Activated T-helper 2 cell treated with anti-CD3 and anti-CD28 coated beads, Interferon-gamma antibody, Interleukin-2, Interleukin-4, amounts not matched to agents 10 μg/mL and 5 μg/mL and 100 μg/mL, durations not matched to agents 14 hours and 24 hours and 36 hours (primary cell): ENCODE data around the gene ENHO. TPM values are rescaled to one million over a fixed set of nuclear protein-coding genes. Genes with fewer than 3 reads are reported as not detected.
"Not testable (repeated sequence)": the region's sequence is repeated elsewhere in the genome, so short reads cannot be mapped to it uniquely, and the experiment has no call there.

Experiments
- DNase-seq: peaks from one replicate; pipeline ENCODE4 v3.0.0; 2021; ENCODE audit warnings: low spot score
- H3K27ac Mint-ChIP-seq: one replicate; pipeline ENCODE4 v1.8.0; 2021; ENCODE audit warnings: mixed read lengths
- H3K27me3 Mint-ChIP-seq: one replicate; pipeline ENCODE4 v1.8.0; 2021; ENCODE audit warnings: low read depth, mixed read lengths
- H3K36me3 Mint-ChIP-seq: one replicate; pipeline ENCODE4 v1.8.0; 2021; ENCODE audit warnings: low read depth, mixed read lengths
- H3K4me1 Mint-ChIP-seq: one replicate; pipeline ENCODE4 v1.8.0; 2021; ENCODE audit warnings: low read depth, mixed read lengths
- H3K4me3 Mint-ChIP-seq: one replicate; pipeline ENCODE4 v1.8.0; 2021; ENCODE audit warnings: low read depth, mild to moderate bottlenecking, moderate library complexity, mixed read lengths
- H3K9me3 Mint-ChIP-seq: one replicate; pipeline ENCODE4 v1.8.0; 2021; ENCODE audit warnings: mixed read lengths
- intact Hi-C: fragments of 100-400 bp; cut with micrococcal nuclease; formaldehyde crosslinking; loops from one replicate; pipeline ENCODE4 v1.15.1; 2023
- total RNA-seq: library from RNA; stranded (reverse); gene quantifications from 2 replicates; pipeline ENCODE4 v1.2.3, GENCODE V29; 2022

ENHO gene
- total RNA-seq, 1 donor from 2014 or later = not detected

DNA sequence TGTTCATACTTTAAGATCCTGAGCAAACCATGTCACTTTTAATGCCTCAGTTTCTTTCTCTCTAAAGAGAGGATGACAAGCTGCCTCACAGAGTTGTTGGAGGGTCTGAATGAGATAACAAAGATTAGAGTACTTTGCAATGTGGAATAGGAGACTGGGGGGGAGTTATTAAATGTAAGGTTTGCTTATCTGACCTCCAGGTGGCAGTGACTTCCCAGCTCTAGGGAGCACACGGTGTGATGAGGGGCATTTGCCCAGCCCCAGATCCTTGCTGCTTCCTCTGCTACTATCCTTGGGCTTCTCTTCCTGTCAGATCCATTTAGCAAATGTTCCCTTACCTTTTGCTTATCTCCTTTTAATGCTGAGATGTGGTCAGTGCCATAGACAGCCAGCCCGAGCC lies 30.7 kb downstream of the ENHO start:
- Mint-ChIP-seq H3K4me1 (peaks cover 5% of the 10 kb centered on the region), H3K4me3 (no peak overlapping the region), H3K27me3 (peaks cover 9% of the 10 kb centered on the region), H3K9me3 (no peaks in the 10 kb centered on the region), H3K27ac (no peak overlapping the region), H3K36me3 (no peaks in the 10 kb centered on the region)
- intact Hi-C loops = no loop called here
- no peak for DNase-seq

DNA sequence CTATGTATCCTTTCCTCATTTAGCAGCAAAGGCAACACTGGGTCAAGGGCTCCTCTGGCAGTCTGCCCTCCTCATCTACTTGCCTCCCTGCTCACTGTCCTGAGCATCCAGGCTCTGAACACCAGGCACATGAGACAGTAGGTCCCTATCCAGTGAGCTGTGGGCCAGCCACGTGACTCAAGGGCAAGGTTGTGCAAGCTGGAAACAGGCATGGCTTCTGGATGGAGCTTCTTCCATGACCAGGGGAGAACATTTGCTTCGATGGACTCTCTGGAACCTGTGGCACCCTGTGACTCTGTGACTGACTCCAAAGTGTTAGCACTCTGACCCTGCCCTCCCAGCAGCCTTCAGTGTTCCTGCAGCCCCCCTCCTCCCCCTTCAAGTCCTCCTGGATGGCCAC lies 31.2 kb downstream of the ENHO start:
- Mint-ChIP-seq H3K27ac (no peak overlapping the region), H3K4me1 (peaks cover 6% of the 10 kb centered on the region), H3K4me3 (no peak overlapping the region), H3K9me3 (no peaks in the 10 kb centered on the region), H3K36me3 (no peaks in the 10 kb centered on the region), H3K27me3 (peaks cover 9% of the 10 kb centered on the region)
- intact Hi-C loops = no loop called here
- no peak for DNase-seq

DNA sequence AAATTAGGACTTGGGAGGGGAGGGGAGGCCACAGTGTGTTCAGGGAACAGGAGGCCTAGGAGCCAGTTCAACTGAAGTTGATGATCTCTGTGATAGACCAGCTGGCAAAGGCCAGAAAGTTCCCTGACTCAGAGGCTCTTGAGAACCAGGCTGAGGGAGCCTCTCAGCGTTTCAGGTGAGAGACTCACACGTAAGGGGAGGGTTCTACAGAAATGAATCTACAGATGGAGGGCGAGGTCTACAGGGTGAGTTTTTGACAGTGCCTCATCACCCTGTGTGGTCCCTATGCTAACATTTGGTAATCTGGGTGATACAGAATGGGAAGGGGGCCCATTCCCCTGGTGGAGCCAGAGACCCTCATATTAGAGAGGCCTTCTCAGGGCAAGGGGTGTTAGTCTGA lies 32.0 kb downstream of the ENHO start:
- no peak for DNase-seq
- no peak overlapping the region for H3K4me3 Mint-ChIP-seq
- intact Hi-C loops = no loop called here
- H3K4me1 Mint-ChIP-seq = peaks cover 3% of the 10 kb centered on the region
- peaks cover 9% of the 10 kb centered on the region for H3K27me3 Mint-ChIP-seq
- H3K36me3 Mint-ChIP-seq = no peaks in the 10 kb centered on the region
- no peak overlapping the region for H3K27ac Mint-ChIP-seq
- H3K9me3 Mint-ChIP-seq = no peaks in the 10 kb centered on the region

DNA sequence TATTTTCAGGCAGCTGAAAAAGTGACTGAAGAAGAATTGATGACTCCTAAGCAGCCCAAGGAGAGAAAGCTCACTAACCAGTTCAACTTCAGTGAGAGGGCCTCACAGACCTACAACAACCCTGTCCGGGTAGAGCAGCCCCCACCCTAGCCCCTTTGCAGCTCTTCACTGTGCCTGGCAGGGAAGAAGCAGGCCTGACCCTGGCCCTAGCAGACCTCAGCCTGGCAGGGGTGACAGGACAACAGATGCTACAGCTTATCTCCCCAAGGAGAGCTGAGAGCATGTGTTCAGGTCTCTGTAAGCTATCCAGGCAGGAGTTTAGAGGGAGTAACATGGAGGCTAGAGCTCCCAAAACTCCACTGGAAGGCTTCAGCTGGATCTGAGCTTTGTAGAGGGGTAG lies 32.4 kb downstream of the ENHO start:
- H3K27me3 Mint-ChIP-seq = peaks cover 9% of the 10 kb centered on the region
- no peaks in the 10 kb centered on the region for H3K36me3 Mint-ChIP-seq
- intact Hi-C loops = no loop called here
- H3K4me1 Mint-ChIP-seq = peaks cover 3% of the 10 kb centered on the region
- DNase-seq = no peak
- no peak overlapping the region for H3K27ac Mint-ChIP-seq
- no peak overlapping the region for H3K4me3 Mint-ChIP-seq
- H3K9me3 Mint-ChIP-seq = no peaks in the 10 kb centered on the region

DNA sequence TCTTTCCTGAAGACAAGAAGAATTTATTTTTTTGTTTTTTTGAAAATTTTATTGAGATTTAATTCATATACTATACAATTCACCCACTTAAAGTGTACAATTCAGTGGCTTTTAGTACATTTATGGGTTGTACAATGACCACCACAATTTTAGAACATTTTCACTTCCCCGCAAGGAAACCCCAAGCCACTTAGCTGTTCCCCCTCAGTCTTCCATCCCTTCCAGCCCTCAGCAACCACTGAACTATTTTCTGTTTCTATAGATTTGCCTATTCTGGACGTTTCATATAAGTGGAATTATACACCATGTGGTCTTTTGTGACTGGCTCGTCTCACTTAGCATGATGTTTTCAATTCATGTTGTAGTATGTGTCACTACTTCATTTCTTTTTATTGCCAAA lies 36.2 kb downstream of the ENHO start:
- H3K27ac Mint-ChIP-seq = no peak overlapping the region
- no peaks in the 10 kb centered on the region for H3K36me3 Mint-ChIP-seq
- peaks cover 3% of the 10 kb centered on the region for H3K4me1 Mint-ChIP-seq
- H3K4me3 Mint-ChIP-seq = no peak overlapping the region
- H3K27me3 Mint-ChIP-seq = peaks cover 9% of the 10 kb centered on the region
- intact Hi-C loops = no loop called here
- H3K9me3 Mint-ChIP-seq = no peaks in the 10 kb centered on the region
- no peak for DNase-seq

DNA sequence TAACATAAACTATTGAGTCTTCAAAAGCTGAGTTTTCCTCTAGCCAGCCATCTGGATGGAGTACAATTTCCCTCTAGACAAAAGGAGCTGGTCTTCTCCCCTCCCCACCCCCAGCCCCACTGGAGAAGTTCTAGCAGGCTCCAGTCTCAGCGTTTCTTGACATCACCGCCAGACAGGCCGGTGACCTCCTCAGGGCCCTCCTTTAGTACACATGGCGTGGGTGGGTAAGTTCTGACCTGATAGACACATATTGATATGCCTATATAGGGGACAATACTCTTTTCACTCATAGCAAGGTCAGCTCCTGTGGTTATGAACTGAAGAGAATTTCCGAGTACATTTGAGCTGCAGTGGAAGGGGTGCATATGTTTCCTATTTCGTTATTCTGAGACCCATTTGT lies 37.0 kb downstream of the ENHO start:
- Mint-ChIP-seq H3K27me3 (peaks cover 9% of the 10 kb centered on the region), H3K9me3 (no peaks in the 10 kb centered on the region), H3K27ac (no peak overlapping the region), H3K36me3 (no peaks in the 10 kb centered on the region), H3K4me3 (no peak overlapping the region), H3K4me1 (peaks cover 3% of the 10 kb centered on the region)
- DNase-seq = no peak
- intact Hi-C loops = no loop called here

DNA sequence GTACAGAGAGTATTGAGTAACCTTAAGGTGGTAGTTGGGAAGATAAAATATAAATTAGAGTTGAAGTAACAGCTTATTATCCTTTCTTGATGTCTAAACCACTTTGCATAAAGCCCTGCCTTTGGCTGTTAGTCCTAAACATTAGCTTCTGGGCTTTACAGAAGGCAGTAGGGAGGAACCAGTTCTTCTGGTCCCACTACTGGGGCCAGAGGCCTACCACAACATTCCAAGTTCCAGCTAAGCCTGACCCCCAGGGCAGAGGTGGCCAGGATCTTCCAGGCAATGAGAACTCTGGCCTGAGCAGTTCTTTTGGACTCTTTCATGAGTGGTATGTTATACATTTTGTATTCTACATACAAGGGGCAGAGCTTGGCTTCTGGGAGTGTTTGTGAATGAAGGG lies 38.1 kb downstream of the ENHO start:
- DNase-seq = no peak
- Mint-ChIP-seq H3K36me3 (no peaks in the 10 kb centered on the region), H3K9me3 (no peaks in the 10 kb centered on the region), H3K27me3 (peaks cover 9% of the 10 kb centered on the region), H3K4me3 (no peak overlapping the region), H3K27ac (no peak overlapping the region), H3K4me1 (peaks cover 3% of the 10 kb centered on the region)
- intact Hi-C loops = no loop called here

DNA sequence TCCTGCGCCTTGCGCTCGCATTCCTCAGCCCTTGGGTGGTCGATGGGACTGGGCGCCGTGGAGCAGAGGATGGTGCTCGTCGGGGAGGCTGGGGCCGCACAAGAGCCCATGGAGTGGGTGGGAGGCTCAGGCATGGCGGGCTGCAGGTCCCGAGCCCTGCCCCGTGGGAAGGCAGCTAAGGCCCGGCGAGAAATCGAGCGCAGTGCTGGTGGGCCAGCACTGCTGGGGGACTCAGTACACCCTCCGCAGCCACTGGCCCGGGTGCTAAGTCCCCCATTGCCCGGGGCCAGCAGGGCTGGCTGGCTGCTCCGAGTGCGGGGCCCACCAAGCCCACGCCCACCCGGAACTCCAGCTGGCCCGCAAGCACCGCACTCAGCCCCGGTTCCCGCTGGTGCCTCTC lies 40.0 kb downstream of the ENHO start:
- H3K36me3 Mint-ChIP-seq, H3K4me3 Mint-ChIP-seq, DNase-seq, intact Hi-C loops, H3K4me1 Mint-ChIP-seq, H3K27me3 Mint-ChIP-seq, H3K27ac Mint-ChIP-seq, H3K9me3 Mint-ChIP-seq: not testable (repeated sequence)

DNA sequence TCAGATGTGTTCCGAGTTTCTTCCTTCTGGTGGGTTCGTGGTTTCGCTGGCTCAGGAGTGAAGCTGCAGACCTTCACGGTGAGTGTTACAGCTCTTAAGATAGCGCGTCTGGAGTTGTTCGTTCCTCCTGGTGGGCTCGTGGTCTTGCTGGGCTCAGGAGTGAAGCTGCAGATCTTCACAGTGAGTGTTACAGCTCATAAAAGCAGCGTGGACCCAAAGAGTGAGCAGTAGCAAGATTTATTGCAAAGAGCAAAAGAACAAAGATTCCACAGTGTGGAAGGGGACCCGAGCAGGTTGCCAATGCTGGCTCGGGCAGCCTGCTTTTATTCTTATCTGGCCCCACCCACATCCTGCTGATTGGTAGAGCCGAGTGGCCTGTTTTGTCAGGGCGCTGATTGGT lies 41.2 kb downstream of the ENHO start:
- H3K4me1 Mint-ChIP-seq, DNase-seq, intact Hi-C loops, H3K4me3 Mint-ChIP-seq, H3K27ac Mint-ChIP-seq, H3K27me3 Mint-ChIP-seq, H3K36me3 Mint-ChIP-seq, H3K9me3 Mint-ChIP-seq: not testable (repeated sequence)

DNA sequence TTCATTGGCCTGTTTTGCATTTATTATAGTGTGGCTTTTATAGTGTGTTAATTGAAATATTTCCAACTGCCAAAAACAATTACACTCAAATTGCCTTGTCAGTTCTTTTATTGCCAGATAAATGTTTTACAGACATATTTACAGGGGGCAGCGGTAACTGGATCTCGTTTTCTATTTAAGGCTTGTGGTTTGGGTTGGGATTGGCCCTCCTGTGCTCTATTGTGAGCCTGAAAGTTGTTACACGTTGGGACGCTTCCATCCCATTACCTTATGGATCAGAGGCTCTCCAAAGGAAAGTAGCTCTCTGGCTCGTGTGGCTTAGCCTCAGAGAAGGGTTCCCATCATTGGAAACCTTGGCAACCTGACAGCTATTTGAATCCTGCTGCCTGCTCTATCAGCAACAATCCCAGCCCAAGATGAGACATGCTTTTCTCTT lies 43.3 kb downstream of the ENHO start:
- Mint-ChIP-seq H3K4me3 (no peak overlapping the region), H3K4me1 (no peaks in the 10 kb centered on the region), H3K36me3 (no peaks in the 10 kb centered on the region), H3K27me3 (peaks cover 15% of the 10 kb centered on the region), H3K9me3 (no peaks in the 10 kb centered on the region), H3K27ac (no peak overlapping the region)
- DNase-seq = no peak
- intact Hi-C loops = no loop called here

DNA sequence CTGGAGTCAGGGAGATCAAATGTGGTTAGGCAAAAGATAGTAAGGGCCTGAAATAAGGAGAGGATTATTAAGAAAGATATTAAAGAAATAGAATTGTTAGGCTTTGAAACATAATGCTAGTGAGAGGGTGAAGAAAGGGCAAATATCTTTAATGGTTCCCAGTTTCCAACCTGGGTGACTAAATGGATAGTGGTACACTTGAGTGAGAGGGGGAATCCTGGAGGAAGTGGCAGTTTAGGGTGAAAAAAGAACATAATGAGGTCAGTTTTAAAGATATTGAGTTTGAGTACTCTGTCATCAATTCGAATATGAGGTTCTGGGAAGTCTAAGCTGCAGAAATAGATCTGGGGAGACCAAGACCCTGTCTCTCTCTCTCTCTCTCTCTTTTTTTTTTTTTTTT lies 45.2 kb downstream of the ENHO start:
- H3K4me3 Mint-ChIP-seq = no peak overlapping the region
- H3K27me3 Mint-ChIP-seq = peaks cover 15% of the 10 kb centered on the region
- no peaks in the 10 kb centered on the region for H3K9me3 Mint-ChIP-seq
- DNase-seq = no peak
- intact Hi-C loops = no loop called here
- no peak overlapping the region for H3K27ac Mint-ChIP-seq
- no peaks in the 10 kb centered on the region for H3K4me1 Mint-ChIP-seq
- no peaks in the 10 kb centered on the region for H3K36me3 Mint-ChIP-seq

DNA sequence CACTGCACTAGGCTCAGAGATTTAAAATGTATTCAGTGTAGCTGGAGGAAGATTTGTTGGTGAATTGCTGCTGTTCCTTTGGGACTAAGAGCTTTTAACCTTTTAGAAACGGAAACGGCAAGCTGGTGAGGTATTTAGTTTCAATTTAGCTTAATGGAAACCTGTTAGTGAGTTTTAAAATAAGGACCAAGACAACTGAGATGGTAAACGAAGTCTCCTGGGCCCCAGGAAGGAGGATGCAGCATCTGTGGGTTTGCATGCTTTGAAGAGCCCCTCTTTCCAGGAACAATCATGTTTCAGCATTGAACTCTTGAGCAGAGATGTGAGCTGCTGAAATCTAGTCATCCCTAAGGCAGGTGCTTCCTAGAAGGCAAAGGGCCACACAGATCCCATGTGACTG lies 47.7 kb downstream of the ENHO start:
- Mint-ChIP-seq H3K27ac (no peak overlapping the region), H3K4me1 (no peaks in the 10 kb centered on the region), H3K27me3 (peaks cover 17% of the 10 kb centered on the region), H3K9me3 (no peaks in the 10 kb centered on the region), H3K4me3 (no peak overlapping the region), H3K36me3 (no peaks in the 10 kb centered on the region)
- intact Hi-C loops = no loop called here
- no peak for DNase-seq
